ENCODE results near the gene NEK2.
"Not testable (repeated sequence)": the region's sequence is repeated elsewhere in the genome, so short reads cannot be mapped to it uniquely, and the experiment has no call there.

Gene NEK2

DNA sequence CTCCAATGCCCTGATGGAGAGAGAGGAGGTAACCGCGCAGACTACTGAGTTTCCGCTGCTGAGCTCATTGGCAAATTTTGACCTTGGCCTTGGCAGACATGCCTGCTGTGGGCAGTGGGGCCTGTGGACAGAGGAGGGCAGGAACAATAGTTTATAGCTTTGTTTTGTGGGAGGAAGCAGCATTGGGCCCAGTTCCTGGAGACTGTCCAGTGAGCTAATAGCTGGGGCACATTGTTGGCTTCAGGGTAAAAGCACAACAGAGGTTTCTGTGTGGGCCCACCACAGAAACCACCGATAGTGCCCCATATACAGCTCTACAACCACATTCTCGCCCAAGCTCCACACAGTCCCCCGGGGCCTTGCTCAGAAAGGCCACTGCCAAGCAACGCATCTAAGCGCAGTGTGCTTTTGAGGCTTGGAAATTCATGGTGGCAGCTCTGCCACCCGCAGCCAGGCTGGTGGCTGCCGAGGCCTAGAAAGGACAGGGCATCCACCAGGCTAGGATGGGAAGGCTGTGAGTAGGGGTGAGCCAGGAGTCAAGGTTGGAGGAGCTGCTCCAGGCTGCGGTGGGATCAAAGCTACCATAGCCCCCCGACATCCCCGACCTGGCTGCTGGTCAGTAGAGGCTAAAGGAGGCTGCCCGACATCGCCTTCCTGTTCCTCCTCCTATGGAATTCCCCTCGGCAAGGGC is 43.2 kb downstream of the NEK2 start:
- DNase-seq, result no peak

DNA sequence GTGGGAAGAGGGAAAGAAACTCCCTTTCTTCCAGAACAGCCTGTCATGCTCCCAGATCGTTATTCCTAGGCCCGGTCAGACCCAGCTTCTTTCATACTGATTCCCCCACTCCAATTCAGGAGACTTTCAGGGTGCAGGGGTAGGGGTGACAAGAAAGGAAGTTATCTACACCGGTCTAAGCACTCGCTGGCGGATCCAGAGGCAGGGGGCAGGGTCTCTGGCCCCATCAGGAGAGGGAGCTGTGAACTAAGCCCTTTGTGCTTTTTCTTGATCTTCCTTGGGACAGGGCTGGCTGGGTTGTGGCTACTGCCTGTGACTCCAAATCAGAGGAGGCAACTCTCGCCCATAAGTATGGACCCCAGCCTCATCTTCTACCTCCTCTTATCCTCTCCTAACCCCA is 44.3 kb downstream of the NEK2 start:
- DNase-seq, result no peak

DNA sequence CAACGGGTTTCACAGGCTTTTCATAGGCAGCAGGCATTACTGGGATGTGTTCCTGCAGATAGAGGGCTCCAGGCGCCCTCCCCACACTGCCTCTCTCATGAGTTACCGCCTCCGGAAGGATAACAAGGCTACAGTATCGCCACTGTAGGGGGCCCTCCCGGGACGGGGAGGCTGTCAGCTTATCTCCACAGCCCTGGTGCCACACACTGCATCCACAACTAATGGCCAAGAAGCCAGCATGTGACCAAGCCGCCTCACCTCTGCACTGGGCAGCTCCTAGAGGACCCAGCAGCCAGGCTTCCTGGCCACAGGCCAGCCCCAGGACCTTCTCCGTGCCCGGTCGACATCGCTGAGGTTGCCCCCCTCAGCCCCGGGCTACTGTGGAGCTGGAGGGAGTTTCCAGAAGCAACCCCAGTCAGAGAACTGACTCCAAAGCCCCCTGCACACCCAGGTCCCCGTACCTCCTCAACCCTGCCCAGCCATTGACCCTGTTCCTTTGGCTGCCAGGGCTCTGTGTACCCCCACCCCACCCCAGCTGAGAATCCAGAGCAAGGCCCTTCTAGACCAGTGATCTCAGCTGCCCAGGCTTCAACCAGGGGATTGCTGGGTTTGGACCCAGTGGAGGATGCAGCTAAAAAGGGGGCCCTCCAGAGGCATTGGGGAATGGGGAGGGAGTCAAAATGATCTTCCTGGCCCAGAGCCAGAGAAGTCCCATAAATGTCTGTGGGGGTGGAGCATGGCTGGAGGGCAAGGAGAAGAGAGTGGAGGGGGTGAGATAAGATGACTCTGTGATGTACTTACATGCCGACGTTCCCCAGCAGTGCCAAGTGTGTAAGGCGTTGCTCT is 45.0 kb downstream of the NEK2 start:
- no peak for DNase-seq

DNA sequence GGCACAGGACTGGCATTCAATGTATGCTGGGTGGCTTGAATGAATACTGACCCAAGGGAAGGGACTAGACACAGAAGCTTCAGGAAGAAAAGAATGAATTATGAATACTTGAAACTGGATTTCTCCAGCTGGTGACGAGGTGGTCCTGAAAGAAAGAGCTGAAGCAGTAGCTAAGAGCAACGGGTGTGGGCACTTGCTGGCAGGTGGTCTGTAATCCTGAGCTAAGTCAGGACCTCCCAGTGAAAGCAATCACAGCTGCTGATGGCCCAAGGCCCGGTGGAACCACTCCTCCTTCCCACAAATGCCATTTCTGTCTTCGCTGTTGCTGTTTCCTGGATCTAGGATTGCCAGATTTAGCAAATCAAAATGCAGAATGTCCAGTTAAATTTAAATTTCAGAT is 47.0 kb downstream of the NEK2 start:
- DNase-seq, result no peak

DNA sequence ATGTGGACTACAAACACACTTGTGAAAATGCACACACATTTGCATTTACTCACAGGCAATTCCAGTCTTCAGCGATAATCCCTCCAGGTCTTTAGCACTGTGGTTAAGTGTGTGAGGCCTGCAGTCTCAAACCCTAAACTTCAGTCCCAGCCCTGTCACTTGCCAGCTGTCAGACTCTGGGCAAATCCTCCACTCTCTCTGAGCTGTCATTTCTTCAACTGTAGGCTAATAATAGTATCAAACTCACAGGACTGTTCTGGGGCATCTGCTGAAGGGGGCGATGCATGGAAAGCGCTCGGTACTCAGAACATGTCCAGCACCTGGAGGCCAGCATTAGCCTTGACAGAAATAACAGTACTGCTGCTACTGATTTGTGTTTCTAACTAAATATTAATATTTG is 48.2 kb downstream of the NEK2 start:
- DNase-seq, result no peak

DNA sequence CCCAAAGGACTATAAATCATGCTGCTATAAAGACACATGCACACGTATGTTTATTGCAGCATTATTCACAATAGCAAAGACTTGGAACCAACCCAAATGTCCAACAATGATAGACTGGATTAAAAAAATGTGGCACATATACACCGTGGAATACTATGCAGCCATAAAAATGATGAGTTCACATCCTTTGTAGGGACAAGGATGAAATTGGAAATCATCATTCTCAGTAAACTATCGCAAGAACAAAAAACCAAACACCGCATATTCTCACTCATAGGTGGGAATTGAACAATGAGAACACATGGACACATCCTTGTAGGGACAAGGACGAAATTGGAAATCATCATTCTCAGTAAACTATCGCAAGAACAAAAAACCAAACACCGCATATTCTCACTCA is 49.6 kb downstream of the NEK2 start:
- not testable (repeated sequence) for DNase-seq

DNA sequence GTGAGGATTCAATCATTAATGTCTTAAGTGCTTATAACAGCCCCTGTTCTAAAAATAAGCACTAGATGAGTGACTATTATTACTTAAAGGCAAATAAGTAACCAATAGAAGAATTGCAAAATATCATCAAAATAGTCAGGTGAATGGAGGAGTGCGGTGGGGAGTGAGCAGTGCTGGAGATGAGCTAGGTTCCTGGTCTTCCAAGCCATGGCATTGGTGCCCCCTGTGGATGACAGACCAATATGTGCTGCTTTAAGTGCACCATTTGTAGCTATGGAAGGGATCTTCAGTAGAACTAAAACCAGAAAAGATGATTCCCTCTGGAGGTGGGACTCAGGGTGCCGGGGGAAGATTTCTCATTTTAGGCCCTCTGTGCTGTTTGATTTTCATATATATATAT is 50.4 kb downstream of the NEK2 start:
- no peak for DNase-seq

DNA sequence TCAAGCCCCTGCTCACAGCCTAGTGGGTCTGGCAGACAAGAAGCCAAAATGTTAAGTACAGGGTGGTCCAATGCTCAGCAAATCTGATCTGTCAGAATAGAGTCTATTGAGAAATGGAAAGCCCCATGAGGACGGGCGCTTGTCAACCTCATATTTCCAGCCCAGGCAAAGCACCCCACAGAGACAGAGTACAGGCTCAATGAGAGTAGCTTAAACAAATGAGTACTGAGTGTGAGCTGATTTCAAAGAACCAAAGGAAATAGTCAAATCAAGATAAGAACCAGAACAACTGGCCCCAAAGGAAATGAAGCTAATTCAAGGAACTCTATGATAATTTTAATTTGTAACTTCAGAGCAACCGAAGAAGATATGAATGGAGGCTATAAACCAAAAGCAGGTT is 51.9 kb downstream of the NEK2 start:
- no peak for DNase-seq

DNA sequence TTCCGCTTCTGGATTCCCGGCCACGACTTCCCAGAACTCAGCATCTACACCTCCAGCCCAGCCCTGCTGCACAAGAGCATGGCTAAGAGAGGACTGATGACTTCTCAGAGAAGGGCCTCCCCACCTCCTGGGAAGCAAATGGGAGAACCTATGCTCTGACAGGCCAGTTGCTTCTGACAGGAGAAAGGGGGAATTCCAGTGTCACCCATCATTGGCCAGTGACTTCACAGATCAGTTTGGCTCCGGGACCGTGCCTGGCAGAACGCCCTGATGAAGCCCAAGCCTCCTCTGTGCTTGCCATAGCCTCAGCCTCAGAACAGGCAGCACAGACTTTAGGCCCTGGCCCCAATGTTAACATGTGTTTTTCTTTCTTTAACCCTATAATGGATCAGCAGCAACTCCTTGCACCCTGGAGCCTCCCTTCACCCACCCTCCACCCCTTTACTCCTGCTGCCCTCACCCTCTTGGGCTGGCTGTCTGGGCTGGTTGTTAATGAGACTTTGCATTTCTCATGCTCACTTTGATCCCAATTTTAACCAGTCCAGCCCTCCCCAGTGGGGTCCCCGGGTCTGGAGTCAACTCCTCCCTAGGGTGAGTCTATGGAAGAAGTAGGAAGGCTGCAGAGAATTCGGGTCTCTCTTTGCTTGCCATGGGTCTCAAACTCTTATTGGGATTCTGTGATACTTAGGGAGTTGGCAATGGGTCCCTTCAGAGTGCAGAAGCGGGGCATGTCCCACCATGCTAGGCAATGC is 53.8 kb downstream of the NEK2 start:
- no peak for DNase-seq

DNA sequence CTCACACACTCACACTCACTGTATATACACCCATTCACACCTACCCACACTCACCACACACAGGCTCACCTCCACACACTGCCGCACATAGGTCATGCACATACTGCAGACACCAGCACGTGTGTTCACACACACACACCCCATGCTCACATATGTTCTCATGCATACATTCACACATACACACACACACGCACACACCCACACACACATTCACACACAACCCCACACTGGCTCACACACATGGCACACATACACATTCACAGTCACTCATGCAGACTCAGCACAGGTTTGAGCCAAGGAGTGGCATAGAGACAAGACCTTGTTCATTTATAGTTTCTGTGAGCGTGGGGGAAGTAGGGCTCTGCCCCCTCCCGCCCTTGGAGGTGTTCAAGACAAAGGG is 55.3 kb downstream of the NEK2 start:
- DNase-seq, result no peak

DNA sequence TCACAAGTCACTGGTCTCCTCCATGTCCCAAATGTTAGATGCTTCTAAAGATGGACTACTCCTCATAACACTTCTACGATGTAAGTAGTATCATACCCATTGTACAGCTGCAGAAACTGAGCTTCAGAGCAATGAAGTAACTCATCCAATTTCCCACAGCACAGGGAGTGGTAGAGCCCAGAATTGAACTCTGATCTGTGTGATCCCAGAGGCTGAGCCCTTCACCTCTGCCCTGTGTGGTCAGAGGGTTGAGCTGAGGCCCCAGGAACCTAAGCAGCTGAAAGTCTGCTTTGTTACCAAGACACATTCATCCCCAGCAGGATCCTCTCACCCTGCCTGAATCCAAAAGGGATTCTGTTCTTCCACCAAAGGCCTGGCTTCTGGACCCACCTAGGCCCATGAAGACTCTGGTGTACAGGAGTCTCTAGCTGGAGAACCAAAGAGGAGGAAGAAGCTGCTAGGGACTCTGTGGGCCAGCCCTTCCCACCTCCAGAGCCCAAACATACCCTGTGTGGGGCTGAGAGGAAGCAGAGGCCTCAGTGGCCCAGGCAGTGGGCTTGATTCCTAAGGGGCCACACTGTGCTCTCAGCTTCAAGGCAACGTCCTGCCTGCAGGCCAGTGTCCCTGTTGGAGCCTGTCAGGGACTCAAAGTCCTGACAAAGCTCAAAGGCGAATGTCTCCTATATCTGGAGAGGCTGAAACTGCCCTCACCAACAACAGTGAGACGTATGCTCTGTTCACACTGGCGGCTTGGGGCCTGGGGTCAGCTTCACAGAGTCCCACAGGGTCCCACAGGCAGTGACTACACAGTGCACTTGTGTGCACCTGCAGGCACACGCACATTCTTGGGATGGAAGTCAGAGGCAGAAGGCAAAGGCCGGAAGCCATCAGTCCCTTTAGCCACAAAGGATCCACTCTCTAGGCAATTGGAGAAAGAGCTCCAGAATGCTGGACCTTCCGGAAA is 56.1 kb downstream of the NEK2 start:
- no peak for DNase-seq

DNA sequence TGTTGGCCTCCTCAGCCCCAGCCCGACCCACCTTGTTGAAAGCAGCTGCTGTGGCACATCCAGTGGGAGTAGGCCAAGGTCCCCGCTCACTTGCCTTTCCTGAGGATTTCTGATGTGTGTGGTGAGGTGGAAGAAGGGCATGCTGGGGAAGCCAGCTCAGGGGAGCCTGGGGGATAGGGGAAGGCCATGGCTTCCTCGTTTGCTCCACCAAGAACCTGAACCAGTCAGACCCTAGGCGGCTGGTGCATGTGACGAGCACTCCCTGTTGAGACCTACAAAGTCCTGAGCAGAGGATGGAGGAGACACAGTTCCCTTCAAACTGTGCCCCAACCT is 58.5 kb downstream of the NEK2 start:
- no peak for DNase-seq

DNA sequence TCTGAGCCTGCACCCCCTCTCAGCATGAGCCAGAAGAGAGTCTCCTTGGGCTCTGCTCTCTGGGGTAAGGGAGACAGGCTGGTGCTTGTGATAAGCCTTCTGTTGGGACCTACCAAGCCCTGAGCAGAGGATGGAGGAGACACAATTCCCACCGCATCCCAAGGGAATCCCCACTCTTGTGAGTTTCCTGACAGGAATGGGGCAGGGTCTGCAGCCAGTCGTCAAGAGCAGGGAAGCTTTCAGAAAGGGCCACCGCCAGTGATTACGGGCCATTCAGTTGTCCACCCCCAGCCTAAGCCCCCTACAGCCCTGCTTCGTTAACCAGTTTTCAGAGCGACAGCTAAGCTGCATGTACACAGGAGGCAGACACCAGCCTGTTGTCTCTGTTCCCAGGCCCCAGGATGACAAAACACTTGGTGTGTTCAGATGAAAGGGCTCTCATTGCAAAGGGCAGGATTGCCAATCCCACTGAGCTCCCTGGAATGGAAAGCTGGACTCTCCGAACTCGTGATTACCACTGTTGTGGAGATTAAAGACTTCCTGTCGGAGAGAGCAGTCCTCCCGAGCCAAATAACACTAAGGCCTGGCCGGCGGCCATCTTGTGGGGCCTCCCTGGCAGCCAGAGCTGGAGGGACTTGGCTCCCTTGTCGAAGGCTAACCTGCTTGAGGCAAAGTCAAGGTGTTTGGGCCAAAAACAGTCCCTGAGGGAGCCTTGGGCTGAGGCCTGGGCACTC is 59.0 kb downstream of the NEK2 start:
- DNase-seq, result no peak

DNA sequence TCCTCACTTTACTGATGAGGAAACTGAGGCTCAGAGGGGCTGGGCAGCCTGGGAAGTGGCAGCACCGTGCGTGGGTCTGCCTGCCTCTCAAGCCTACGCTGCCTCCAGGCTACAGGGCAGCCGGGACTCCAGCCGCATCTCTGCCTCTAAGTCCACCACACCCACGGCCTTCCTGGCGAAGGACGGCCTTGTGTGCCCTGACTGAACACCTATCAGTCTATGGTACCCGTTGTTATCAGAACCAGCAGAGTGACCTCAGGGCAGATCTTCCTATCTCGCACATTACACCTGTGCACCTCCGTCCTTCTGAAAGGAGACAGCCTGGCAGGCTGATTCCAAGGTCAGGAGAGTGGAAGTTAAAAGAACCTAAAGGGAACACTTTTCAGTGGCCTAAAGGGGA is 60.8 kb downstream of the NEK2 start:
- no peak for DNase-seq

DNA sequence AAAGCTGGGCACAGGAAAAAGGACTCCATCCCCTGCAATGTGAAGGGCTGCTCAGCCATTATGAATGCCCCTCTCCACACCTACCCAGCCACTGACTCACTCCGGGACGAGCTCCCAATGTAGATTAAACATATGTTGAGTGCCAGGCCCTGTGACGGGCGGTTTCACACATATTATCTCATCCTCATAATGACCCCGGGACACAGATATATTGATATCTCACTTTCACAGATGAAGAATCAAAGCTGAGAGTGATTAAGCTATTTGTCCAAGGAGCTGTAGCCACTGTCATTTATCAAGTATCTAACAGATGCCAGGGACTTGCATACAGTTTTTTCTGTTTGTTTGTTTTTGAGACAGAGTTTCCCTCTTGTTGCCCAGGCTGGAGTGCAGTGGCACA is 61.5 kb downstream of the NEK2 start:
- no peak for DNase-seq

DNA sequence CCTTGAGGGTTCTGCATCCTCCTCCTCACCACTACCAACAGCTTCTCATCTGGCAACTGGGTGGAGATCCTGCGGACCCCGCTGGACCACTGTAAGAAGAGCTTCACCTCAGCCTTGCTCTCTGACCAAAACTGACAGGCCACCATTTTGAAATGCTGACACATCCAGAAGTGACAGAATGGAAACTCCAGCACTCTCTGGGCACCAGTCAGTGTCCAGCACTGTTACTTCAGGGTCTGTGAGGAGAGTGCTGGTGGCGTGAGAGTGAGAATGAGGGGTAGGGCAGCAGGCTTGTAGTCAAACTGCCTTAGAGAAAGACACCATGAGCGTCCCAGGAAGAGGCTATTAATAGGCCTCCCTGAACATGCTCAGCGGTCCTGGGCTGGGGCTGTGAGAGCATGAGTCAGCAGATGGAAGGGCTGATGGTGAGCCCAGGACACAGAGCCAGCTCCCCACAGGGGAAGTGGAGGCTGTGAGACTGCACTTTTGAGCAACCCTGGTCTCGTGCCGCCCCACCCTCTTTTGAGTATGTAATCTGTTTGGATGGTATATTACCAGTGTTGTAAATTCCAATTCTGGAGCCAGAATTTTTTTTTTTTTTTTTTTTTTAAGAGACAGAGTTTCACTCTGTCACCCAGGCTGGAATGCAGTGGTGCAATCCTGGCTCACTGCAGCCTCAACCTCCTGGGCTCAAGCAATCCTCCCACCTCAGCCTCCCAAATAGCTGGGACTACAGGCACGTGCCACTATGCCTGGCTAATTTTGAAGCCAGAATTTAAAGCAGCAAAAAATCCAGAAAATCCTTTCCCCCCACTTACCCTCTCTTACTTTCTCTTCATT is 62.1 kb downstream of the NEK2 start:
- no peak for DNase-seq

DNA sequence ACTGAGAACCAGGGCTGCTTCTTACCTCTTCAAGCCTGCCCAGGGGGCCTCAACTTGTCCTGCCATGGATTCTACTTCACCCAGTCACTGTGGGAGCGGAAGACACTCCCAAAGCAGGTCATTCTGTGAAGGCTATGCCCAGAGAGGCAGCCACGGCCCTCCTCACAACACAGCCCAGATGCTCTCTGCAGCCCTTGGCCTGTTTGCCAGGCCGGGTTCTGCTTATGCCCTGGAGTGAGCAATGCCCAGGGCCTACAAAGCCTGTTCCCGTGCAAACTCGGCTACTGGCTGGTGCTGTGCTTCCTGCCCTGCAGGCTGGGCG is 62.7 kb downstream of the NEK2 start:
- no peak for DNase-seq

All from NCI-H2029 treated with DMSO at 0.1 percent for 48 hours (cell line).